ENCODE results near the gene MACROD2. TPM values are rescaled to one million over a fixed set of nuclear protein-coding genes. Genes with fewer than 3 reads are reported as not detected.

Gene MACROD2
- total and polyA plus RNA-seq, 2 experiments from 2014 or later = 2.8 to 4.3 TPM

- H3K4me1 Mint-ChIP-seq = no peaks in the 10 kb centered on the region
- Histone ChIP-seq H3K4me1 (ENCODE audit: insufficient read depth) (no peaks in the 10 kb centered on the region), H3K4me2 (no peak overlapping the region), H3K9me2 (ENCODE audit: insufficient read depth) (no peaks in the 10 kb centered on the region), H3K27ac (ENCODE audit: low read depth) (no peak overlapping the region), H3K79me2 (replicated peaks; ENCODE audit: insufficient read depth) (no peaks in the 10 kb centered on the region), H3K27me3 (ENCODE audit: insufficient read depth) (no peaks in the 10 kb centered on the region), H4K20me1 (replicated peaks; ENCODE audit: insufficient read depth) (no peaks in the 10 kb centered on the region), H3F3A (replicated peaks; ENCODE audit: low read depth) (no peaks in the 10 kb centered on the region), H3K4me3 (no peak overlapping the region), H2AFZ (no peak overlapping the region), H3K36me3 (ENCODE audit: insufficient read depth) (no peaks in the 10 kb centered on the region)
- no peak overlapping the region for H3K27ac Mint-ChIP-seq
- no peak for TF ChIP-seq EZH2 (IDR thresholded peaks at IDR 0.05; ENCODE audit: low read depth, unreplicated experiment)
- TF ChIP-seq JUNB (IDR thresholded peaks at IDR 0.05; ENCODE audit: unreplicated experiment) = no peak
- no peak for TF ChIP-seq ETS1 (IDR thresholded peaks at IDR 0.05)
- no peak for TF ChIP-seq CTCF (conservative IDR thresholded peaks at IDR 0.05; ENCODE audit: low read depth in 2 of 2)
- no peak for TF ChIP-seq ZNF114 (CRISPR knock-in tag; IDR thresholded peaks at IDR 0.05)
- no peak for TF ChIP-seq EZH2phosphoT487 (IDR thresholded peaks at IDR 0.05; ENCODE audit: unreplicated experiment)
- TF ChIP-seq ZNF462 (CRISPR knock-in tag; IDR thresholded peaks at IDR 0.05) = no peak
- TF ChIP-seq REST (IDR thresholded peaks at IDR 0.05; ENCODE audit: unreplicated experiment) = no peak
- no peak for TF ChIP-seq STAT1 (IDR thresholded peaks at IDR 0.05; ENCODE audit: unreplicated experiment)
- TF ChIP-seq CREB1 (CRISPR knock-in tag; IDR thresholded peaks at IDR 0.05; ENCODE audit: low read depth) = no peak
- TF ChIP-seq NANOG (IDR thresholded peaks at IDR 0.05; ENCODE audit: borderline replicate concordance) = no peak
- TF ChIP-seq ZNF331 (CRISPR knock-in tag; IDR thresholded peaks at IDR 0.05; ENCODE audit: low read depth) = no peak
- TF ChIP-seq POLR2AphosphoS5 (IDR thresholded peaks at IDR 0.05; ENCODE audit: low read depth) = no peak
- no peaks in the 10 kb centered on the region for H3K36me3 Mint-ChIP-seq (ENCODE audit: low read depth)
- DNase-seq (ENCODE audit: low spot score) (no peak), ATAC-seq (no peak)
- no peaks in the 10 kb centered on the region for H3K9me3 Mint-ChIP-seq
- no peak overlapping the region for H3K4me3 Mint-ChIP-seq
- no peaks in the 10 kb centered on the region for H3K27me3 Mint-ChIP-seq (ENCODE audit: insufficient read depth, low read depth, poor library complexity)
These were observed 696.7 kb downstream of the MACROD2 start for GRCh38 chr20:14691994-14692393.

Data from GM23338 (cell line).